OCI-LY3 (cell line): Measurements from ENCODE around the gene BTBD19.
"Not testable (repeated sequence)": the region's sequence is repeated elsewhere in the genome, so short reads cannot be mapped to it uniquely, and the experiment has no call there.

Experiments used
- H2AFZ ChIP-seq: fragments of 200-600, 300-600 bp; shearing (Covaris generic); 2 replicates; pipeline ENCODE4 v1.6.0; 2014; ENCODE audit warnings: antibody characterized with exemption, low read depth, low read length
- H3K27ac ChIP-seq: fragments of 200-600, 300-600 bp; sonication (generic); 2 replicates; pipeline ENCODE4 v1.5.1; 2014; ENCODE audit warnings: mild to moderate bottlenecking, low read length, moderate library complexity, mixed read lengths
- H3K27me3 ChIP-seq: fragments of 200-600, 300-600 bp; sonication (generic); 2 replicates; pipeline ENCODE4 v1.6.1; 2014; ENCODE audit warnings: low read depth, low read length, mixed read lengths
- H3K36me3 ChIP-seq: fragments of 200-600, 300-600 bp; sonication (generic); replicated peaks from 2 replicates; pipeline ENCODE3; 2014; ENCODE audit warnings: low read depth, low read length, mixed read lengths
- H3K4me1 ChIP-seq: fragments of 300-600, 200-600 bp; sonication (generic); 2 replicates; pipeline ENCODE4 v1.6.1; 2014; ENCODE audit warnings: low read length, mixed read lengths
- H3K4me2 ChIP-seq: fragments of 200-600, 300-600 bp; sonication (generic); 2 replicates; pipeline ENCODE4 v1.6.1; 2014; ENCODE audit warnings: low read length, mixed read lengths
- H3K4me3 ChIP-seq: fragments of 300-600, 200-600 bp; sonication (generic); 2 replicates; pipeline ENCODE4 v1.5.1; 2014; ENCODE audit warnings: antibody characterized with exemption, mild to moderate bottlenecking, low read length, moderate library complexity
- H3K79me2 ChIP-seq: fragments of 300-600, 200-600 bp; shearing (Covaris generic); 2 replicates; pipeline ENCODE4 v1.6.1; 2014; ENCODE audit warnings: mild to moderate bottlenecking, low read length, mixed read lengths
- H3K9ac ChIP-seq: fragments of 300-600, 200-600 bp; shearing (Covaris generic); 2 replicates; pipeline ENCODE4 v1.6.0; 2014; ENCODE audit warnings: mild to moderate bottlenecking, low read length, moderate library complexity
- H3K9me3 ChIP-seq: fragments of 200-600, 300-600 bp; shearing (Covaris generic); 2 replicates; pipeline ENCODE4 v1.6.1; 2014; ENCODE audit warnings: low read length, mixed read lengths; ENCODE audit not compliant: insufficient read depth
- H4K20me1 ChIP-seq: fragments of 200-600, 300-600 bp; sonication (generic); 2 replicates; pipeline ENCODE4 v1.6.1; 2016; ENCODE audit warnings: low read length, mixed read lengths; ENCODE audit not compliant: insufficient read depth
- CTCF ChIP-seq: fragments of 200-600, 300-600 bp; sonication (generic); IDR thresholded peaks from 2 replicates; pipeline ENCODE4 v1.5.1; 2014; ENCODE audit warnings: antibody characterized with exemption, low read length, low read depth
- EZH2phosphoT487 ChIP-seq: fragments of 200-600 bp; shearing (Covaris generic); IDR thresholded peaks from 2 replicates; pipeline ENCODE4 v1.6.1; 2018; ENCODE audit warnings: antibody characterized with exemption, mixed run types, low read depth

BTBD19 gene

DNA sequence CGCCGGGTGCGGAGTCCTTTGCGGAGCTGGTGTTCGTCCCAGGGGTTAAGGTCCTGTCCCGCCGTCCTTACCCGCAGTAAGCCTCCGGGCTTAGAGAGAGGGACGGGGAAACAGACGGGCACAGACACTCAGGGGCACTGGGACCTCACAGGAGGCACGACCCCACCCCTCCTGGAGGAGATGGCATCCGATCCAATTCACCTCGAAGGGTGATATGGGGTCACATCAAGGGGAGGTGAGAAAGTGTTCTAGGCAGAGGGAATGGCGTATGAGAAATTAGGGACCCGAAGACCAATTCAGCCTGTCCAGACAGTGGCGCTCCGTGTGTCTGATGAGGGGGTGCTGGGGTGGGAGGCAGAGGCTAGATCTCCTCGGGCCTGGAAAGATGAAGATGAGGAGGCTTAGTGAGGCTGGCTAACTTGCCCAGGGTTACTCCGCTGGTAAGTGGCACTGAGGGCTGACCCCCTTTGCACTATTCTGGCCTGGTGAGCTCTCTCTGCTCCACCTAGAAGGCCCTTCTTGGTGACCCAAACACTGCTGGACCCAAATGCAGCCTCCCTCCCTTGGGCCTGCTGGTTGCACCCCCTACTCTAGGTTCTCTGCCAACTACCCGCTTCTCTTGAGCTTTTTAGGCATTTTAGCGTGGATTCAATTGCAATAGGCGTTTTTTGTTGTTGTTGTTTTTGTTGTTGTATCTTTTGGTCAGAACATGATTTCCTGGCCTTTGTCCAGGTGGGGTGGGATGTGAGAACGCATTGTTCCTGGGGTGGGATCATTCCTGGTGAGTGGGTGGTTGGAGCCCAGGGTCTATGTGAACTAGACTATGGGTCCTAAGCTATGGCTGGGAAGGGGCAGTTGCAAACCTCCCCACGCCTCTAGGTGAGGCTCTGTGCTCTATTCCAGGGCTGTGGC is 12.3 kb downstream of the BTBD19 start:
- Histone ChIP-seq H3K9ac (peak overlapping the region; percentile 98), H3K36me3 (peaks cover 17% of the 10 kb centered on the region), H3K9me3 (no peaks in the 10 kb centered on the region), H3K4me1 (peaks cover 19% of the 10 kb centered on the region), H3K27ac (peak overlapping the region; percentile 100), H4K20me1 (no peaks in the 10 kb centered on the region), H3K4me3 (peak overlapping the region; percentile 97), H2AFZ (peak overlapping the region; percentile 83; the same call in 1 of the 2 replicates), H3K79me2 (no peaks in the 10 kb centered on the region), H3K27me3 (no peaks in the 10 kb centered on the region), H3K4me2 (peak overlapping the region; percentile 100)
- TF ChIP-seq CTCF = no peak; the same call in 1 of the 2 replicates
- no peak for TF ChIP-seq EZH2phosphoT487

- Histone ChIP-seq H3K4me3 (no peak overlapping the region), H2AFZ (no peak overlapping the region), H3K79me2 (no peaks in the 10 kb centered on the region), H3K4me1 (peaks cover 19% of the 10 kb centered on the region), H4K20me1 (no peaks in the 10 kb centered on the region), H3K4me2 (peak overlapping the region; percentile 100), H3K27me3 (no peaks in the 10 kb centered on the region), H3K9me3 (no peaks in the 10 kb centered on the region), H3K9ac (no peak overlapping the region), H3K36me3 (peaks cover 14% of the 10 kb centered on the region), H3K27ac (no peak overlapping the region)
- TF ChIP-seq EZH2phosphoT487 = no peak
- no peak for TF ChIP-seq CTCF
Measured at GRCh38 chr1:44821240-44821715, 13.0 kb downstream of the BTBD19 start.

DNA sequence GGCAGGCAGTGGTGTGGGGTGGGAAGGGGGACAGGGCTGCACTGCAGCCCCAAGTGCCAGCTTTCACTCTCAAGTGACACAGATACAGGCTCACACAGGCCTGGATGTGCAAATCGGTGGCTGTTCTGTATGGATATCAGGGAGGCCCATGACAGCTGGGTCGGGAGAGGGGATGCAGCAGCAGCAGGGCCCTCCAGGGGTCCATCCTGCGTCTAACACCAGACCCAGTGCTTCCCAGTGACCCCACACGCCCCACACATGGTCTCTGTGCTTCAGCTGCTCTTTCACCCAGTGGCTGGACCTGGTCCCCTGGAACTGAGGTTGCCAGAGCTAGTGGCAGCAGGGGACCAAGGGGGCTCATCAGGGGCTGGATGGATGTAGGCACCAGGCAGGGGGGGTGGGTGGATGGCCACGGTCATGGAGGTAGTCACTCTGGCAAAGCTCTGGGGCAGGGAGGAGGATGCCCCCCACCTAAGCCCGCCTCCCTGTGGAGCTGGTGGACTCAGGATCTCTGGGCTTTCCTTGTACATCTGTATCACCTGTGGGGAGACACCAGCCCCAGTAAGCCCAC is 13.9 kb downstream of the BTBD19 start:
- Histone ChIP-seq H4K20me1 (no peaks in the 10 kb centered on the region), H3K36me3 (peaks cover 10% of the 10 kb centered on the region), H3K79me2 (no peaks in the 10 kb centered on the region), H3K4me1 (peaks cover 19% of the 10 kb centered on the region), H2AFZ (no peak overlapping the region), H3K4me3 (no peak overlapping the region), H3K27ac (no peak overlapping the region), H3K4me2 (no peak overlapping the region), H3K9ac (no peak overlapping the region), H3K9me3 (no peaks in the 10 kb centered on the region), H3K27me3 (no peaks in the 10 kb centered on the region)
- TF ChIP-seq CTCF (no peak), EZH2phosphoT487 (no peak)

DNA sequence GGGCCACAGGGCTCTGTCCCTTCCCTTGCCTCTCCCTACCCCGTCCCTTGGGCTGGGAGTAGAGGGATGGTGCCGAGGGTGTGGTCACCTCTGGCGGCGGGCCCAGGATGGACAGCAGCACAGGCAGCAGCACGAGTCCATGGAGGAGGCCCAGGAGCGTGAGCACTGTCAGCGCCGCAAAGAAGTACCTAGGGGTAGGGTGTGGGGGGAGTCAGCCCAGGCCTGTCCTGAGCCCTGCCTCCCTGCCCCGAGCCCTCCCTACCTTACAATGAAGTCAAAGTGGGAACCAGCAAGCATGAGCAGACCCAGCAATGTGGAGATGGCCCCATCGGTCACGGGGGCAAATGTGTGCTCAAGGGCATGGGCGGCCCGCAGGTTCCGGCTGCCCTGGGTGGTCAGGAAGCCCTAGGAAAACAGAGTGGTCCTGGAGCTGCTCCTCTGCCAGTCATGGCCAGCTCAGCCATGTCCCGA is 14.7 kb downstream of the BTBD19 start:
- no peak for TF ChIP-seq EZH2phosphoT487
- no peak for TF ChIP-seq CTCF
- no peaks in the 10 kb centered on the region for H3K9me3 ChIP-seq
- peaks cover 19% of the 10 kb centered on the region for H3K4me1 ChIP-seq
- H2AFZ ChIP-seq = no peak overlapping the region
- H3K9ac ChIP-seq = no peak overlapping the region
- no peaks in the 10 kb centered on the region for H3K79me2 ChIP-seq
- H4K20me1 ChIP-seq = no peaks in the 10 kb centered on the region
- peaks cover 3% of the 10 kb centered on the region for H3K36me3 ChIP-seq
- H3K27me3 ChIP-seq = no peaks in the 10 kb centered on the region
- H3K27ac ChIP-seq = no peak overlapping the region
- H3K4me3 ChIP-seq = no peak overlapping the region
- no peak overlapping the region for H3K4me2 ChIP-seq

GRCh38 chr1:44824392-44824791 is 16.1 kb downstream of the BTBD19 start:
- H2AFZ ChIP-seq, H3K4me1 ChIP-seq: not testable (repeated sequence)

More at GRCh38 chr1:44824392-44824791, 16.1 kb downstream of the BTBD19 start:
- H3K9me3 ChIP-seq, H3K4me3 ChIP-seq, H3K79me2 ChIP-seq, H3K27ac ChIP-seq, H3K36me3 ChIP-seq, H3K27me3 ChIP-seq, H4K20me1 ChIP-seq, H3K9ac ChIP-seq, H3K4me2 ChIP-seq: not testable (repeated sequence)
